NOMO-1 (cell line): Measurements from ENCODE around the gene RNF44.

Source experiments
- DNase-seq, 2 experiments: peaks; one replicate each; lab custom pipeline; 2025; ENCODE audit not compliant: unreplicated experiment in 2 of 2; lab: John Stamatoyannopoulos, UW

Gene RNF44

GRCh38 chr5:176536902-176537553 is at the start of gene RNF44:
TSS of gene RNF44 (minus strand) at chr5:176537402. CDS start at chr5:176532472, 4,930 bp downstream.
- DNase-seq: peak; percentile 95 to 98

DNA sequence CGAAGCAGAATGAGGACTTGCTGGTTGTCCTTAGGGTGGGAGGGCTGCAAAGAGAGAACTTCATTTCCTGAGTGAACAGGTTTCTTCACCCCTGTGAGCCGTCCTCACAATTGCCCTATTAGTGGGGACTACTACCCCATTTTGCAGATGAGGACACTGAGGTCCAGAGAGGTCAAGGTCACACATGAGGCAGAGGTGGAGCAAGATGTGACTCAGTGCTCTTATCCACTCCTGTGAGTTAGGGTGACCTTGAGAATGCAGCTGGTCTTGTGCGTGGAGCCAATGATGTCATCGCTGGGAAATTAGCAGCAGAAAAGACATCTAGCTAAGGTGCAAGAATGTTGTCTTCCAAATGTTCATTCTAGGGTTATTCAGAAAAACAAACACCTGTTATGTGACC is 45.9 kb upstream of the RNF44 start:
- no peak for DNase-seq

DNA sequence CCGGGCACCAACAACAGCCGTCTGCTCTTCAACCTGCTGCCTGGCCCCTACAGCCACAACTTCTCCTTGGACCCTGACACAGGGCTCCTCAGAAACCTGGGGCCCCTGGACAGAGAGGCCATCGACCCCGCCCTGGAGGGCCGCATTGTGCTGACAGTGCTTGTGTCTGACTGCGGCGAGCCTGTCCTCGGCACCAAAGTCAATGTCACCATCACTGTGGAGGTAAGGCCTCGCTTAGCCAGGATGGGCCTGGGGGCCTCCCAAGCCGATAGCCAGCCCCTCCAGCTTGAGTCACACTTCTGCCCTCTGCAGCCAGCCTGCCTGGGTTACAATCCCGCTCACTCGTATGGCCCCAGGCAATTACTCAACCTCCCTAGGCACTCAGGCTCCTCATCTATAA is 44.2 kb upstream of the RNF44 start:
- no peak for DNase-seq

DNA sequence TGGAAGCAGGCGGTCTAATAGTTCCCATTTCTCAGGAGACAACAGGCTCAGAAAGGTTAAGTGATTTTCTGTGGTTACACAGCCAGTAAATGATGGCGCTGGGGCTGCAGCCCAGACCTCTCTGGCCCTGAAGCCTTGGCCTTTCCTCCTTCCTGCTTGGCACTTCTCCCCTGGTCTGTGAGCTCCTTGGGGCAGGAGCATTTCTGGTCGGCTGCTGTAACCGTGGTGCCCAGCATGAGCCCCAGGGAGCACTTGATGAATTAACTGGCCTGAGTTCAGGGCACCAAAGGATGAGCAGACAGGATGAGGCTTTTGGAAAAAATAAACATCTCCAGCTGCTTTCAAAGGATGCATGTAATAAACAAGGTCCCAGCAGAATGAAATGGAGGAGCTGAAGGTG is 42.1 kb upstream of the RNF44 start:
- DNase-seq: no peak

DNA sequence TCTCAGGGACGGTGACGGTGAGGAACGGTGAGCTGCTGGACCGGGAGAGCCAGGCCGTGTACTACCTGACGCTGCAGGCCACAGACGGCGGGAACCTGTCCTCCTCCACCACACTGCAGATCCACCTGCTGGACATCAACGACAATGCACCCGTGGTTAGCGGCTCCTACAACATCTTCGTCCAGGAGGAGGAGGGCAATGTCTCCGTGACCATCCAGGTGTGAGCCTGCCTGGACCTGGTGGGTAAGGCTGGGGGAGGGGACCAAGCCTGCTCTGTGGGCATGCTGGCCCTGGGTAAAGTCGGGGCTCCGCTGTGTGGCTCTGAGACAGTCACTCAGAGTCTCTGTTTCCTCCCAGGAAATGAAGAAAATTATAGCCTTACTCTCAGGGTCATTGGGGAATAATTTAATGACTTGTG is 41.2 kb upstream of the RNF44 start:
- DNase-seq: no peak

- DNase-seq: no peak
Measured at GRCh38 chr5:176577312-176578176, 40.3 kb upstream of the RNF44 start.

GRCh38 chr5:176575488-176576422 is 38.6 kb upstream of the RNF44 start:
- DNase-seq: no peak

GRCh38 chr5:176575066-176575465 is 37.9 kb upstream of the RNF44 start:
- no peak for DNase-seq

GRCh38 chr5:176574297-176574591 is 37.0 kb upstream of the RNF44 start:
- no peak for DNase-seq

GRCh38 chr5:176573564-176574296 is 36.5 kb upstream of the RNF44 start:
- DNase-seq: peak in 1 of 2 experiments; percentile 45

GRCh38 chr5:176570044-176570443 is 32.8 kb upstream of the RNF44 start:
- DNase-seq: no peak

GRCh38 chr5:176568657-176569056 is 31.5 kb upstream of the RNF44 start:
- DNase-seq: no peak

DNA sequence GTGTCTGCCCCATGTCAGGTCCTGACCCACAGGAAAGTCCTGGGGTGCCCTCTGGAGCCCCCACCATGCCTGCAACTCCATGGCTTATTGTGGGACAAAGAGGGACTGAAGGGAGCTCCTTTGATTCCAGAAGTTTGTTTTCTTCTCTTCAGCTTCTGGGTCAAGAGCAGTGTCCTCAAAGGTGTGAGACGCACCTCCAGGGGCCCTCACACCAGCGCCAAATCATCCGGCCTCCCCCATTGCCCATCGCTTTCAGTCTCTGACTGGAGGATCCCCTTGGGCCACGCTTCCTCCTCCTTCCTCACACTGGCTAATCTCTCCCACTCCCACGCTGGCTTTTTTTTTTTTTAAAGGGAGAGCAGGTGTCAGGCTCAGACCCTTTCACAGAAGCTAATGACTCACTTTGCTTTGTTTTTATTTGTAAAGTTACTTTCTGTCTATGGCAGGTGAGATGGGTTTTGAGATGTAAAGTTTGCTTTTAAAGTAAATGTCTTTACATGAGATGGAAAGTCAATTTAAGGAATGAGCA is 28.6 kb upstream of the RNF44 start:
- DNase-seq: no peak

- no peak for DNase-seq
Measured at GRCh38 chr5:176564002-176564401, 26.8 kb upstream of the RNF44 start.

DNA sequence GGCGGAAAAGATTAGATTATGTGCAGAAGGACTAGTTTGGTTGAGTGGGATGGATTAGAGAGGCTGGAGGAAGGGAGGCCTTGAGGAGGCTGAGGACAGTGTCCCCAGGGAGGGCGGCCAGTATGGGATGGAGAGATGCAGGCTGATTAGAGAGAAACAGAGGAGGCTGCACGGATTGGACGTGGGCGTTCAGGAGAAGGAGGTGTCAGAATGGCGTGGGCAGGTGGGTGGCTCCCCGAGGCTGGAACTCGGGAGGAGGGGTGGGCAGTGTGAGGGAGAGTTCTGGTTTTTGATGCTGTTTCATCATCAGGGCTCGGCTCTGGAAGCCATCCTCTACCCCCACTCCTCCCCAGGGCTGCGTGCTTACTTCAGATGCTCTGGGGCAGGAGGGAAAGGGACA is 25.0 kb upstream of the RNF44 start:
- DNase-seq: no peak

DNA sequence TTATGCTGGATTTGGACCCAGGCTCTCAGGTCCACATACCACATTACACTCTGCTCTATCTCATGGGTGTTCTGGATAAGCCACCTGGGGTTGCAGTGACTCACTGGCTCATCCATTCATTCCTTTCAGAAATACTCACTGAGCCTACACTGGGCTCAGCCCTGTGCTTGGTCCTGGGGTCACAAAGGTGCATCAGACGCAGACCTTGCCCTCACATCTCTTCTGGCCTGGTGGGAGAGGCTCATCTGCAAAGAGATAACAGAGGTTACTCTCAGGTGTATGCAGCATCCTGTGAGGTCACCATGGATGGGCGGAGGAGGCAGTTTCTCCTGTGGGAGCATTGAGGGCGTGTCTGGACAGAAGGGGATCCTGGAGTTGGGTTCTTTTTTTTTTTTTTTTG is 24.1 kb upstream of the RNF44 start:
- no peak for DNase-seq

GRCh38 chr5:176560364-176560763 is 23.2 kb upstream of the RNF44 start:
- no peak for DNase-seq

- no peak for DNase-seq
Measured at GRCh38 chr5:176559683-176560082, 22.5 kb upstream of the RNF44 start.

GRCh38 chr5:176557846-176558245 is 20.6 kb upstream of the RNF44 start:
- no peak for DNase-seq
